Skeletal muscle cell (primary cell): Measurements from ENCODE around the gene MAP3K9.
"Not testable (repeated sequence)": the region's sequence is repeated elsewhere in the genome, so short reads cannot be mapped to it uniquely, and the experiment has no call there.

Experiments used
- DNase-seq: peaks from one replicate; pipeline ENCODE4 v3.0.0-alpha.2; 2010; ENCODE audit warnings: low read depth
- H3K4me3 ChIP-seq: 2 replicates; pipeline ENCODE4 v1.5.1; 2011; ENCODE audit warnings: low read depth, mild to moderate bottlenecking, control low read depth, low read length, moderate library complexity

MAP3K9 gene

DNA sequence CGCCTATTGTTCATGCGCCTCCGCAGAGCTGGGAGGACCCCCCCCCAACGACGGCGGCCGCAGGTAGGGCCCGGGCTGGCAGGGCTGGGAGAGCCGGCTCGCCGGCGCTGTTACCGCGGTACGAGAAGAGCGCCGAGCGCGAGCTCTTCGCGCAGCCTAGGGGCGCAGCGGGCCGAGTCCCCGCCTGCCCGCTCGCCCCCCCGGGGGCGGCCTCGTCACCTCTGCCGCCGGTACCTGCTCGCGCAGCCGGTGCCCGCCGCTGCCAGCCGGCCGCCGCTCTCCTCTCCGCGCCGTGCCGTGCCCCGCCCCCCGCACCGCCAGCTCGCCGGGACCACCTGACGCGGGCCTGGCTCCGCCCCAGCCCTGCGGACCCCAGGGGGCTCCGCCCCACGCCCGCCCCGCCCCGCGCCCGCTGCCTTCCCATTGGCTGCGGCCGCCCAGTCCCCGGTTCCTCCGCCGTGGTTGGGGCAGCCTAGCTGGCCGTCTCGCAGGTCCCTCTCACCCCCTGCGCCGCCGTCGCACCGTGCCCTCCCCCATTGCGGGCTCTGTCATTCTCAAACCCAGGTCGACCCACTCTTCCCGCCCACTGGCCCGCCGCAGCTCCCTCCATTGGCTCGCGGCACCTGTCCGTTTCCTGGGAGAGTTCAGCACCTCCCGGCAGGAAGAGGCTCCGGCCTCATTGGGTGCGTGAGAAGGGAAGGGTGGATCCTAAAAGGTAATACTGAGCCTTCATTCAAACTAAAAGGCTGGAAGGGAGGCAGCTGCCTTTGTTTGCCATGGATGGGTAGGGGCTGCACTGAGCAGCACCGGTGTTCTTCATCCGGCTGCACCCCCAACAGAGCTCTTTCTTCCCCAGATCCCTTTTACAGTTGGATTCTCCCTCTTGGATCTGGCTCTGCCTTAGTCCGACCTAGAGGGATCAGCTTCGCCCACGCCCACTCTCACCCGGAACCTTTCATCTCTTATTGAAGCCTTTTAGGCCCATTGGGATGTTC is at the start of gene MAP3K9:
Gene MAP3K9, minus strand, starts transcription at position 289 of the 995 bp plus-strand sequence. CDS start 342 bp downstream, outside the sequence.
- H3K4me3 ChIP-seq = peak within 1 kb of the TSS; percentile 57
- no peak for DNase-seq

DNA sequence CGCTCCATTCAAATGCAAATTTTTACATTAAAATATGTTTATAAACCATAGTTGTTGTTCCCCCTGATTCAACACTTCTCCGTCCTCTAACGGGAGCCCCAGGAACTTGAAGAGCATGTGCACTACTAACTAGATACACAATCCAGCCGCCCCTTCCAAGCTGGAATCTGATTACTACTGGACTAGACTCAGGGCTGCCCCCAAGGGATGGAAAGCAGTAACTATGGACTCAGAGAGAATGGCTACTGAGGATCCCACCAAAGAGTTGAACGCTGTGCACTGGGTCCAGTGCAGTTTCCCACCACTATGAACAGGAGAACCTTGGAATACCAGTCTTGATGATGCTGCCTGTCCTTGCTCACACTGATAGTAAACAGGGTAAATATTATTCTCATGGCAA is 49.3 kb upstream of the MAP3K9 start:
- no peak for DNase-seq
- H3K4me3 ChIP-seq = no peak overlapping the region

DNA sequence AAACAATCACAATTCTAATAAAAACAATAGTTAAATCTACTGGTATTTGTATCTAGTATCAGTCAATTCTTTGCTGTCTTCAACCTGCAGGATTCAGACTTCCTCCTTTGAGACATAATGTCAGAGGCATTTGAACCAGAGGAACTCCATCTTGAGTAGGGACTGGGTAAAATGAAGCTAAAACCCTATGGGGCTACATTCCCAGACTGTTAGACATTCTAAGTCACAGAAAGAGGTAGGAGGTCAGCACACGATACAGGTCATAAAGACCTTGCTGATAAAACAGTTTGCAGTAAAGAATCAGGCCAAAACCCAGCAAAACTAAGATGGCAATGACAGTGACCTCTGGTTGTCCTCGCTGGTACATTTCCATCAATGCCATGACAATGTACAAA is 48.2 kb upstream of the MAP3K9 start:
- no peak for DNase-seq
- H3K4me3 ChIP-seq = no peak overlapping the region

DNA sequence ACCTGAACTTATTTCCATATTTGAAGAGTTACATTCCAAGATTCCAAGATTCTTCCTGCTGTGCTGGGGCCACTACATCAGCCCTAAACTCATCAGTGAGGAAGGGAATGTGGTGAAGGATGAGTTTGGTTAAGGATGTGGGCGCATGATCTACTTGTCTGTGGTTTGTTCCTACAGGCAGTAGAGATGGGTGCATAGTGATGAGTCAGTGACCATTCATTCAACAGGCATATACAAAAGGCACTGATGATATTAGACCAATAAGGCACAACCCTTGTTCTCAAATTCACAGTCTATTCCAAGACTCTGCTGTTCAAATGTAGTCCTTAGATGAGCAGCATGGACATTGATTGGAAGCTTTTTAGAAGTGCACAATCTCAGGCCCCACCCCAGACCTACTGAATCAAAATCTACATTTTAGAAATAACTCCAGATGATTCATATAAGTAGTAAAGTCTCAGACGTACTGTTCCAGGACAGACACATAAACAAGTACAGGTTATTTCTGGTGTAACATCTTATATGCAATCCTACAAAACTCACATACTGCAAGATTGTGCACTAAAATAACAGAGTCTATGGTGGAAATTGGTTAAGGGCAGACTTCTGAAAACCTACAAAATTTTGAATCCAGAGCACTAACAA is 47.7 kb upstream of the MAP3K9 start:
- H3K4me3 ChIP-seq = no peak overlapping the region
- peak; percentile 85 for DNase-seq

DNA sequence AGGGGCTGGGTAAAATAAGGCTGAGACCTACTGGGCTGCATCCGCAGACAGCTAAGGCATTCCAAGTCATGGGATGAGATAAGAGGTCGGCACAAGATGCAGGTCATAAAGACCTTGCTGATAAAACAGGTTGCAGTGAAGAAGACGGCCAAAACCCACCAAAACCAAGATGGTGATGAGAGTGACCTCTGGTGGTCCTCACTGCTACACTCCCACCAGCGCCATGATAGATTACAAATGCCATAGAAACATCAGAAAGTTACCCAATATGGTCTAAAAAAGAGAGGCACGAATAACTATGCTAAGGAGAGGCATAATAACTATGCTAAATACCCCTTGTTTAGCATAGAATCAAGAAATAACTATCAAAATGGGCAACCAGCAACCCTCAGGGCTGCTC is 46.2 kb upstream of the MAP3K9 start:
- no peak for DNase-seq
- H3K4me3 ChIP-seq = no peak overlapping the region

DNA sequence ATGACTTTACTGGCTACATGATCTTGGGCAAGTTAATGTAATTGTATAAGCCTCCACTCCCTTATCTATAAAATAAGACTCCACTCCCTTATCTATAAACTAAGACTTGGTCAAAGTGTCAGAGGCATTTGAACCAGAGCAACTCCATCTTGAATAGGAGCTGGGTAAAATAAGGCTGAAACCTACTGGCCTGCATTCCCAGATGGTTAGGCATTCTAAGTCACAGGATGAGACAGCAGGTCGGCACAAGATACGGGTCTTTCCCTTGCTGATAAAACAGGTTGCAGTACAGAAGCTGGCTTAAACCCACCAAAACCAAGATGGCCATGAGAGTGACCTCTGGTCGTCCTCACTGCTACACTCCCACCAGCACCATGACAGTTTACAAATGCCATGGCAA is 44.3 kb upstream of the MAP3K9 start:
- not testable (repeated sequence) for DNase-seq, H3K4me3 ChIP-seq

DNA sequence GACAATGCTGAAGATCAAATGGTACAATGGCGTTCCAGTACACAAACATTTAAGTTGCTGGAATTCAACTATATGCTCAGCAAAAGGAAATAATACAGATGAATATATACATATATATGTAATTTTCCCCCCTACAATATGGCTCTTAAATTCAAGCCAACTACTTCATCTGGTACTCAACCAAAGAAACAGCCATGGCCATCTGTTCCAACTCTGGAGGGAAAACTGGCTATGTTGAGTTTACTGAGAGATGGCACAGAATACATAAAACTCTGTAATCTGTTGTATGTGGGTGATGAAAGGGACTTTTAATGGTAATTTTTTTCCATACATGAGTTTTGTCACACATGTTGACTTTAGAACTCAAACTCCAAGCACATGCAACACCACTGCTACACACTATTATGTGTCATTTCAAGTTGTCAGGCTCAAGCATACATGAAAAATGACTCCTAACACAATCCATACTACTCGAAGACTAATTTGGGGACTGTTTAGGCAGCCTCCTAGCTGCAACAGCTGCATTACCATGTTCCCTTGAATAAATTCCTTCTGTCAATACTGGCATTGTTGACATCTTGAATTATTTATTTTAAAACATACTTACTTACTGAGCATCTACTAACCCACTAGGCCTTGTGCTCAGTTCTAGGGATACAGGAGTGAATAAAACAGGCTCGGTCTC is 38.2 kb upstream of the MAP3K9 start:
- no peak for DNase-seq
- H3K4me3 ChIP-seq = no peak overlapping the region

DNA sequence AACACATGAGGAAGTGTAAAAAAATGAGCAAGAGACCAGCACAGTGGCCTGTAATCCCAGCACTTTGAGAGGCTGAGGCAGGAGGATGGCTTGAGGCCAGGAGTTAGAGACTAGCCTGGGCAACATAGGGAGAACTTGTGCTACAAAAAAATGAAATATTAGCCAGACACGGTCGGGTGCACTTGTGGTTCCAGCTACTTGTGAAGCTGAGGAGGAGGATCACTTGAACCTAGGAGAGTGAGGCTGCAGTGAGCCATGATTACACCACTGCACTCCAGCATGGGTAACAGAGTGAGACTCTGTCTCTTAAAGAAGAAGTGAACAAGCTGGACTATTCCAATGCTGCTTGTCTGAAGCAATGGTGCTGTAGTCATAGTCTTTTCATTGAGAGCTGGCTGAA is 36.3 kb upstream of the MAP3K9 start:
- DNase-seq = no peak
- no peak overlapping the region for H3K4me3 ChIP-seq

DNA sequence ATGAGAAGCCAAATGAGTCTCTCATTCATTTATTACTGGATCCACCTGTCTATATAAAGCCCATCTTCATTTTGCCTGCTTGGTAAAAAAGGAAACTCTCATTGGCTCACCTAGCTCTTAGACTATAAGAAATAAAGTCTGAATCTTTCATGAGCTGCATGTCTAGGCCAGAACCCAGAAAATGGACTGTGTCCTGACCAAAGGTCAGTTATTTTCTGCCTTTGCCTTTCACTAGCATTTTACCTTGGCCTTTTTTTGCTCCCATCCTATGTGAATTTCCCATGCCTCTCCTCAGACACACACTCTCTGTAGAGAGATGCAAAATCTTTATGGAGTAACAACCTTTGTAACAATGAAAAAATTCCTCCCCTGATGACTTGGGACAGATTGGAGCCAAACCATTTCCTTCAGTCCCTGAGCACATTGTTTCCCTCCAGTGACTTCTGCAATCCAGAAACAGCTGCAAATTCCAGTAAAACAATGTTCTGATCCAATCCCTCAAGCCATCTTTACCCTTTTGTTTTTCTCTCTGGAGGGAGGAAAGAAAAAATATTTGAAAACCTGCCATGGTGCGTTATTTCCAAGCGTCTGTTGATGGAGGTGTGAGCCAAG is 33.6 kb upstream of the MAP3K9 start:
- no peak for DNase-seq
- no peak overlapping the region for H3K4me3 ChIP-seq

DNA sequence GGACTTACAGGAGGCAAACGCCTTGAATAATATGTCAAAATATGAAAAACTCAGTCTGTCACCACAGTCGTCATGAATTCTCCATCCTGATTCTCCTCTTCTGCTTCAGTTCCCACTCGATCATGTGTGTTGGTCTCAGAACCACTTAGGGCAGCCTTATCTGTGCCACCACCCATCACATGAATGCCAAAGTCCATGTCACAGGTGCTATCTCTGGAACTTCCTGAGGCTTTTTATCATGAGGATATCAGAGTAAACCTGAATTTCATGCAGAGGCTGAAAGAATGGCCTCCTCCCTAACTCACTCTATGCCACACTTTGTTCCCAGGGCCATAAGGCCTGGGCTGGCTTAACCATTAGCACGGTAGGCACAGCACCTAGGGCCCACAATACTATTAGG is 28.8 kb upstream of the MAP3K9 start:
- DNase-seq = no peak

DNA sequence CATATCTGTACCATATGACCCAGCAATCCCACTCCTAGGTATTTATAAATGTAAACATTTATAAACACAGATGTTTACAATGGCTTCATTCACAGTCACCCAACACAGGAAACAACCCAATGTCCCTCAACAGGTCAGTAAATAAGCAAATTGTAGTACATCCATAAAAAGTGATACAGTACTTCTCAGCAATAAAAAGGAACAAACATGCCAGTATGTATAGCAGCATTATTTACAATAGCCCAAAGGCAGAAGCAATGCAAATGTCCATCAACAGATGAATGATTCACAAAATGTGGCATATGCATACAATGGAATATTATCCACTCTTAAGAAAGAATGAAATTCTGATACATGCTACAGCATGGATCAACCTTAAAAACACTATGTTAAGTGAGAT is 27.6 kb upstream of the MAP3K9 start:
- H3K4me3 ChIP-seq = no peak overlapping the region
- DNase-seq = no peak

More for the DNA sequence above, 28.8 kb upstream of the MAP3K9 start:
- H3K4me3 ChIP-seq = no peak overlapping the region

DNA sequence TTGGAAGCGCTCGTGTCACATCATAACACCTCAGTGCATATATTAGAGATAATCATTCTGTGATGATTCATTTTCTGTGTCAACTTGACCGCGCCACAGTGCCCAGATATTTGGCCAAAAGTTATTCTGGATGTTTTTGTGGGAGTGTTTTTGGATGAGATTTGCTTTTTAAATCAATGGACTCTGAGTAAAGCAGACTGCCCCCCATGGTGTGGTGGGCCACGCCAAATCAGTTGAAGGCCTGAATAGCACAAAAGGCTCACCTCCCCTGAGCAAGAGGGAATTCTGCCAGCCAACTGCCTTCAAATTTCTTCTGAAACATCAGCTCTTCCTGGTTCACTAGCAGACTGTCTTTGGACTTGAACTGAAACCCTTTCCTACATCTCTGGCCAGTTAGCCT is 24.6 kb upstream of the MAP3K9 start:
- no peak for DNase-seq
- H3K4me3 ChIP-seq = no peak overlapping the region

DNA sequence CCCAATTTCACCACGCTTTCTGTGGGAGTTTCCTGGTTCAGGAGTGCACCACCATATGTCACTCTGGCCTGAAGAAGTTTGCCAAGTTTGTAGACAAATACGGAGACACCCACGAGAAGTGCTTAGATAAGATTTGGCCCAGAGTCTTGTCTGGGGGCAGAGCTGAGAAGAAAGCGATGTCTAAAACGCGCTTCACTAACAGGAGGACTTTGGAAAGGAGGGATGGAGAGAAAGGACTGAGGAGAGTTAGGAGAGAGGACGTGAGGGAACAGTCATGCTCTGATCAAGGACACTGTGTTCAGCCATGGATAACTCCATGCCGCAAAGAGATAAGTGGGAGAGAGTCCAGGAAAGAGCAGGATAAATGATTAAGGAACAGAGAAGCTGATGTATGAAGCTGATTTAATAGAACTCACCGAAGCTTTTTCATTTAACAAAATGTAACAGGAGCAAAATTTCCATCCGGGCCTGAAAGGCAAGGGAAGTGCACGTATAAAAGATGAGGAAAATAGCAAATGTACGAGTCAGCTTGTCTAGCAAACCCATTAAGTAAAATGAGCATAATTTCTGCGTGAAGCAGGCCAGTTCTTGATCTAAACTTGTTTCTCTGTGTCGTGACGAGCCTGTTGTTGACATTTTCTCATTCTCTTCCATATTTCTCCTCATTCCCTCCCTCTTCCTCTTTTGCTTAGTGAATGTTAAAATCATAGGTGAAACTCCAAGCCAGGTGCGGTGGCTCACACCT is 23.4 kb upstream of the MAP3K9 start:
- no peak for DNase-seq
- no peak overlapping the region for H3K4me3 ChIP-seq

DNA sequence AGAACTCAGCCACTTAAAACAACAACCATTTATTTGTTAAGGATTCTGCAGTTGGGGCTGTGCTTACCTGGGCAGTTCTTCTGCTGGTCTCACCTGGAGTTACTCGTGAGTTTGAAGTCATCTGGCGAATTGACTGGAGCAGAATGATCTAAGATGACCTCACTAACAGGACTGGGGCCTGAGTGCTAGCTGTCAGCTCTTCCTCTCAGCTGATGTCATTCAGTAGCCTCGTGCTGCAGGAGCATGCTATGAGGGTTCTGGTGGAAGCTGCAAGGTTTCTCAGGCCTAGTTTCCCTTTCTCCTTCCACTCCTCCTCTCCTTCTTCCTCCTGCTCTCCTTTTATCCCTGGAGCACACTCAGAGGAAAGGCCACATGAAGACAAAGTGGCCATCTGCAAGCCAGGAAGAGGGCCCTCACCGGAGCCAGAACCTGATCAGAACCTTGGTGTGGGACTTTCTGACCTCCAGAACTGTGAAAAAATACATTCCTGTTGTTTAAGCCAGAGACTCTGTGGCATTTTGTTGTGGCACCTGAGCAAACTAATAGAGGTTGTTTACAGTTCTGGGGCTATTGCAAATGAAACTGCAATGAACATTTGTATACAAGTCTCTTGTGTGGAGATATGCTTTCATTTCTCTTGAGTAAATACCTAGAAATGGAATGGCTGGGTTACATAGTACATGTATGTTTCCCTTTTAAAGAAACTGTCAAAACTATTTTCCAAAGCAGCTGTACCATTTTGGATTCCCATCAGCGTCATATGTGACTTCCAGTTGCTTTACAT is 21.9 kb upstream of the MAP3K9 start:
- H3K4me3 ChIP-seq = no peak overlapping the region
- DNase-seq = no peak

DNA sequence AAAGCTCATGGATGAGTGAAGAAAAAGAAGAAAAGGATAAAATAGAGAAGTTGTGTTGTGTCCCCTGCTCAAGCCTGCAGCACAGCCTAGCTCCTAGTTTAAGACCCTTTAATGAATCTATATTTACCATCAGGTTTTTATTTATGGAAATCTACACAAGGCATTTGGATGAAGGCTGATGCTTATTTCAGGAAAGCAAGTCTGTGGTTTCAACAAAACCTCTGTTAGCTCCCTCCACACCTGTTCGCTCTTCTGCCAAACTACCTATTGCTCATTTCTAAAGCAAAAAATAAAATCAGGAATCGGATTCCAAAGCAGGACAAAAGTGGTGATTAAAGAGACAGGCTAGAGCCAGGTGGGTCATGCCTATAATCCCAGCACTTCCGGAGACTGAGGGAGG is 18.9 kb upstream of the MAP3K9 start:
- DNase-seq = no peak

DNA sequence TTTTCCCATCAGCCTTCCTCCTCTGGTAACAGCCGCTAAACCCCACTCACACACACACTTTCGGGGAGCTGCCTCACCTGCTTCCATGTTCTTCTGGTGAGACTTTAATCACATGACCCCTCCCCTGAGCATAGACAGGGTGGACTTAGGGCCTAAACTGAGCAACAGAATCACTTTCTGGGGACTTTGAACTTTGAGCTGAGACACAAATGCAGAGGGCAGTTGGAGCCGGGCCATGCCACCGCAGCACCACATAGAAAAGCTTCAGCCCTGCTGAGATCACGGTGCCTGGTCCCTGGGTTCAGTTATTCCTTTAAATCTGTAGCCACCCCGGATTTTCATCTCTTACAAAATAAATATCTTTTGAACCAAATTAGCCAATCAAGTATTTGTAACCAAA is 18.4 kb upstream of the MAP3K9 start:
- no peak for DNase-seq
- no peak overlapping the region for H3K4me3 ChIP-seq

More for the DNA sequence above, 18.9 kb upstream of the MAP3K9 start:
- H3K4me3 ChIP-seq = no peak overlapping the region

DNA sequence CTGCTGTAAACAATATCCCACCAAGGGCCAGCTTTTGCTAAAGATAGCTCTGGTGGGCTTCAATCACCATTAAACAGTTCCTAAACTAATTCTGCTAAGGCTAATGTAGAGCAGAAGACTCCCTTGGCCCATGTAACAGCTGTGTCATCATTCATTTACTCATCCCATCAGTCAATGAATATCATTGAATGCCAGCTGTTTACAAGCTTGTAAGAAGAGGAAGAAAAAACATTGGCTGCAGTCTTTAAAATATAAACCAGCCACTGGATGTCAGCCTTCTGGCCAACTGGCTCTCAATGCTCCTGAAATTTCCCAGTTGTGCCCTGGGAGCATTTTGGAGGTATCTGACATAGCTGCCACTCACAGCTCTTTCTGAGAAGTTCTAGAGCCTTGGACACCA is 18.0 kb upstream of the MAP3K9 start:
- DNase-seq = no peak
- H3K4me3 ChIP-seq = no peak overlapping the region

DNA sequence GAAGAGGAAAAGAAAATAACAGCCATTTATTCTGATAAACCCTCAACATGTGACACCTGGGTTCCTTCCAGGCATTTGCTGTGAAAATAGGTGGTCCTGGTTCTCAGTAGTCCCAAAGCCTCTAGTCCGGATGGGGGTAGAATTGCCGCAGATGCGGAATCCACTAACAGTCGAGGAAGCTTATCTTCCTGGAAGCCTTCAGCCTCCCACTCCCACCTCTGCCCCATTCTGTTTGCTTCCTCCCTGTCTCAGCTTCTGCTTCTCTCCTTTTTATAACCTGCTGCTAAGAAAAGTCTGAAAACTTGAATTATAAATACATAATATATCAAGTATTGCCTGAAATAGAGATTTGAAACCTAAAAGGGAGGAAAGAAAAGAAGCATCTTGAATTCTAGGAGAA is 14.0 kb upstream of the MAP3K9 start:
- peak overlapping the region; percentile 74 for H3K4me3 ChIP-seq
- no peak for DNase-seq
